HepG2 (cell line): ENCODE data around the gene PTH1R. TPM values are rescaled to one million over a fixed set of nuclear protein-coding genes. Genes with fewer than 3 reads are reported as not detected.

Experiments used
- ATF3 ChIP-seq: sonication (generic); formaldehyde crosslinking; IDR thresholded peaks from 2 replicates; pipeline ENCODE4 v1.4.0; 2020; ENCODE audit warnings: missing genetic modification reagents
- BRD4 ChIP-seq: sonication (generic); formaldehyde crosslinking; IDR thresholded peaks from 2 replicates; pipeline ENCODE4 v1.4.0; 2020; ENCODE audit warnings: missing genetic modification reagents
- CTCF ChIP-seq: sonication (generic); formaldehyde crosslinking; IDR thresholded peaks from 2 replicates; pipeline ENCODE4 v1.5.0; 2020; ENCODE audit warnings: mild to moderate bottlenecking, missing genetic modification reagents, moderate library complexity
- EP300 ChIP-seq, 3 experiments: sonication (generic) in 1 of 3; formaldehyde crosslinking in 1 of 3; IDR thresholded peaks; 2 replicates each; pipeline versions ENCODE4 v1.5.1 to v1.6.1; 2011 to 2020; ENCODE audit warnings: low read depth in 2 of 3, low read length in 2 of 3, borderline replicate concordance in 1 of 3, improper control_type of control experiment in 1 of 3, mild to moderate bottlenecking in 1 of 3, missing genetic modification reagents in 1 of 3, moderate library complexity in 1 of 3
- FOXA3 ChIP-seq: IDR thresholded peaks from 2 replicates; pipeline ENCODE4 v1.6.1; 2016; ENCODE audit warnings: missing genetic modification reagents, missing compliant biosample characterization
- HNRNPH1 ChIP-seq: fragments of 200-400 bp; formaldehyde crosslinking; optimal IDR thresholded peaks from 2 replicates; pipeline ENCODE3; 2017; ENCODE audit warnings: mild to moderate bottlenecking, low read depth, low read length
- KLF16 ChIP-seq, 2 experiments: sonication (generic) in 1 of 2; formaldehyde crosslinking in 1 of 2; IDR thresholded peaks; 2 replicates each; pipeline versions ENCODE4 v1.6.1 to v1.8.0; 2016 to 2023; ENCODE audit warnings: missing genetic modification reagents in 2 of 2, missing compliant biosample characterization in 1 of 2
- KMT2B ChIP-seq: IDR thresholded peaks from 2 replicates; pipeline ENCODE4 v1.6.1; 2016; ENCODE audit warnings: missing genetic modification reagents, missing compliant biosample characterization
- LRRFIP1 ChIP-seq: sonication (generic); formaldehyde crosslinking; conservative IDR thresholded peaks from 2 replicates; pipeline ENCODE4 v1.4.0; 2020; ENCODE audit warnings: missing genetic modification reagents
- MYC ChIP-seq: sonication (generic); formaldehyde crosslinking; IDR thresholded peaks from 2 replicates; pipeline ENCODE4 v1.9.0; 2021; ENCODE audit warnings: missing genetic modification reagents, borderline replicate concordance
- NCOA2 ChIP-seq: sonication (generic); formaldehyde crosslinking; IDR thresholded peaks from 2 replicates; pipeline ENCODE4 v1.8.0; 2022; ENCODE audit warnings: inconsistent platforms
- PAWR ChIP-seq: sonication (generic); formaldehyde crosslinking; IDR thresholded peaks from 2 replicates; pipeline ENCODE4 v1.4.0; 2020; ENCODE audit warnings: missing genetic modification reagents, mild to moderate bottlenecking, borderline replicate concordance
- PRDM15 ChIP-seq: sonication (generic); formaldehyde crosslinking; IDR thresholded peaks from 2 replicates; pipeline ENCODE4 v1.4.0; 2020; ENCODE audit warnings: missing genetic modification reagents
- RBFOX2 ChIP-seq: fragments of 200-400 bp; formaldehyde crosslinking; IDR thresholded peaks from 2 replicates; pipeline ENCODE4 v1.6.1; 2017; ENCODE audit warnings: low read depth, mild to moderate bottlenecking, low read length
- SAP130 ChIP-seq: IDR thresholded peaks from 2 replicates; pipeline ENCODE4 v1.6.1; 2016; ENCODE audit warnings: low read depth
- SMARCE1 ChIP-seq: fragments of 450-650 bp; IDR thresholded peaks from 2 replicates; pipeline ENCODE4 v1.6.1; 2017; ENCODE audit warnings: borderline replicate concordance
- SP2 ChIP-seq: sonication (generic); formaldehyde crosslinking; IDR thresholded peaks from 2 replicates; pipeline ENCODE4 v1.5.1; 2020; ENCODE audit warnings: mild to moderate bottlenecking, missing genetic modification reagents
- ZNF800 ChIP-seq: sonication (generic); formaldehyde crosslinking; IDR thresholded peaks from 2 replicates; pipeline ENCODE4 v1.4.0; 2020; ENCODE audit warnings: missing genetic modification reagents
- ZNF878 ChIP-seq: sonication (generic); formaldehyde crosslinking; IDR thresholded peaks from 2 replicates; pipeline ENCODE4 v1.8.1; 2023; ENCODE audit warnings: mild to moderate bottlenecking, missing genetic modification reagents, moderate library complexity
- polyA plus RNA-seq, 8 experiments: library from polyadenylated mRNA; depleted of rRNA in 3 of 8; stranded (reverse) in 7 of 8; unstranded in 1 of 8; fragments of >200 nt; fragmentation: Illumina TruSeq in 4 of 8; extraction: Trizol in 4 of 8; gene quantifications; 2 replicates each; pipeline versions ENCODE4 v1.2.1 to v1.2.3, GENCODE V29; 2011 to 2016; ENCODE audit warnings: low read depth in 4 of 8, missing spikeins in 1 of 8, mixed read lengths in 1 of 8; ENCODE audit not compliant: insufficient read depth in 1 of 8
- total RNA-seq, 5 experiments: library from RNA; depleted of rRNA; stranded (reverse); fragments of >200 nt; fragmentation: Illumina TruSeq; extraction: Trizol; gene quantifications; 2 replicates each; pipeline ENCODE4 v1.2.3, GENCODE V29; 2016; ENCODE audit warnings: low read depth in 1 of 5

The PTH1R gene
- total and polyA plus RNA-seq, 2 of the 13 experiments (the other 11 are each of a cell fraction or from before 2014, with no cell fraction given): not detected

GRCh38 chr3:46935168-46935858 is 57.8 kb downstream of the PTH1R start (continued):
- TF ChIP-seq KLF16 (CRISPR knock-in tag; IDR thresholded peaks at IDR 0.05): 0 out of 4 replicates have a peak, but pooled peaks of 1 of the 2 experiments have one; percentile 37
- TF ChIP-seq CTCF (CRISPR knock-in tag): peak; percentile 64
- TF ChIP-seq LRRFIP1 (CRISPR knock-in tag): no peak
- no peak for TF ChIP-seq ZNF878
- no peak for TF ChIP-seq HNRNPH1
- TF ChIP-seq RBFOX2: no peak
- peak; percentile 98 for TF ChIP-seq ATF3
- no peak for TF ChIP-seq SMARCE1
- TF ChIP-seq NCOA2 (CRISPR knock-in tag): peak; percentile 48
- TF ChIP-seq SP2: no peak
- peak; percentile 66 for TF ChIP-seq SAP130
- TF ChIP-seq BRD4 (CRISPR knock-in tag): no peak
- no peak for TF ChIP-seq KMT2B
- TF ChIP-seq PRDM15 (CRISPR knock-in tag): no peak
- no peak for TF ChIP-seq MYC (CRISPR knock-in tag)
- no peak for TF ChIP-seq ZNF800 (CRISPR knock-in tag)
- peak in 1 of 2 experiments; percentile 31; a peak in 1 of 4 replicates for TF ChIP-seq EP300 (IDR thresholded peaks at IDR 0.05; ENCODE audit: low read depth in 2 of 2, low read length in 2 of 2)
- no peak for TF ChIP-seq EP300 (CRISPR knock-in tag; IDR thresholded peaks at IDR 0.05; ENCODE audit: borderline replicate concordance)
- TF ChIP-seq PAWR (CRISPR knock-in tag): no peak
- TF ChIP-seq FOXA3 (CRISPR knock-in tag): peak; percentile 51; the same call in 1 of the 2 replicates
